ENCODE results near the gene DTNA.
"Not testable (repeated sequence)": the region's sequence is repeated elsewhere in the genome, so short reads cannot be mapped to it uniquely, and the experiment has no call there.

DTNA gene

GRCh38 chr18:34709750-34710441 lies at the start of gene DTNA:
TSS of gene DTNA (plus strand) at chr18:34710298. CDS start at chr18:34755977, 45,679 bp downstream.
- DNase-seq = peak; percentile 91

- DNase-seq = no peak
Observed at GRCh38 chr18:34660572-34660971, 49.5 kb upstream of the DTNA start.

- peak; percentile 73 for DNase-seq
Observed at GRCh38 chr18:34661464-34662087, 48.5 kb upstream of the DTNA start.

GRCh38 chr18:34676816-34677574 lies 33.1 kb upstream of the DTNA start:
- DNase-seq = no peak

- not testable (repeated sequence) for DNase-seq
Observed at GRCh38 chr18:34689750-34690149, 20.3 kb upstream of the DTNA start.

- no peak for DNase-seq
Observed at GRCh38 chr18:34691614-34692013, 18.5 kb upstream of the DTNA start.

GRCh38 chr18:34694591-34695165 lies 15.4 kb upstream of the DTNA start:
- DNase-seq = no peak

GRCh38 chr18:34695310-34695709 lies 14.8 kb upstream of the DTNA start:
- peak; percentile 71 for DNase-seq

GRCh38 chr18:34696671-34697070 lies 13.4 kb upstream of the DTNA start:
- no peak for DNase-seq

GRCh38 chr18:34697233-34697632 lies 12.9 kb upstream of the DTNA start:
- no peak for DNase-seq

- no peak for DNase-seq
Observed at GRCh38 chr18:34697891-34698290, 12.2 kb upstream of the DTNA start.

- DNase-seq = no peak
Observed at GRCh38 chr18:34701911-34702310, 8.2 kb upstream of the DTNA start.

GRCh38 chr18:34702814-34703213 lies 7.3 kb upstream of the DTNA start:
- DNase-seq = no peak

GRCh38 chr18:34704074-34704473 lies 6.0 kb upstream of the DTNA start:
- no peak for DNase-seq

- no peak for DNase-seq
Observed at GRCh38 chr18:34704823-34705222, 5.3 kb upstream of the DTNA start.

GRCh38 chr18:34707670-34708069 lies 2.4 kb upstream of the DTNA start:
- DNase-seq = peak; percentile 91

- DNase-seq = peak; percentile 40
Observed at GRCh38 chr18:34709104-34709503, 994 bp upstream of the DTNA start.

GRCh38 chr18:34710458-34710914 lies 388 bp downstream of the DTNA start:
- DNase-seq = peak; percentile 66

- DNase-seq = peak; percentile 40
Observed at GRCh38 chr18:34710934-34711333, 836 bp downstream of the DTNA start.

- DNase-seq = not testable (repeated sequence)
Observed at GRCh38 chr18:34716111-34716510, 6.0 kb downstream of the DTNA start.

- no peak for DNase-seq
Observed at GRCh38 chr18:34718610-34719009, 8.5 kb downstream of the DTNA start.

GRCh38 chr18:34720220-34720619 lies 10.1 kb downstream of the DTNA start:
- no peak for DNase-seq

- no peak for DNase-seq
Observed at GRCh38 chr18:34723143-34723542, 13.0 kb downstream of the DTNA start.

All from kidney glomerular epithelial cell (primary cell).